HFF-Myc (cell line): Measurements from ENCODE around the gene DYNC1LI1.

Experiments
- DNase-seq: peaks from one replicate; pipeline ENCODE4 v3.0.0-alpha.2; 2011; ENCODE audit warnings: low read depth; ENCODE audit errors: extremely low read depth
- H3K4me3 ChIP-seq: replicated peaks from 2 replicates; pipeline ENCODE4 v1.5.1; 2011; ENCODE audit warnings: low read depth, mild to moderate bottlenecking, control low read depth, low read length
- TF ChIP-seq, protein P1 (sequence below): IDR thresholded peaks from 2 replicates; pipeline ENCODE4 v1.5.1; 2012; ENCODE audit warnings: mild to moderate bottlenecking, low read depth, low read length, control low read depth; ENCODE audit errors: missing control alignments

The DYNC1LI1 gene

DNA sequence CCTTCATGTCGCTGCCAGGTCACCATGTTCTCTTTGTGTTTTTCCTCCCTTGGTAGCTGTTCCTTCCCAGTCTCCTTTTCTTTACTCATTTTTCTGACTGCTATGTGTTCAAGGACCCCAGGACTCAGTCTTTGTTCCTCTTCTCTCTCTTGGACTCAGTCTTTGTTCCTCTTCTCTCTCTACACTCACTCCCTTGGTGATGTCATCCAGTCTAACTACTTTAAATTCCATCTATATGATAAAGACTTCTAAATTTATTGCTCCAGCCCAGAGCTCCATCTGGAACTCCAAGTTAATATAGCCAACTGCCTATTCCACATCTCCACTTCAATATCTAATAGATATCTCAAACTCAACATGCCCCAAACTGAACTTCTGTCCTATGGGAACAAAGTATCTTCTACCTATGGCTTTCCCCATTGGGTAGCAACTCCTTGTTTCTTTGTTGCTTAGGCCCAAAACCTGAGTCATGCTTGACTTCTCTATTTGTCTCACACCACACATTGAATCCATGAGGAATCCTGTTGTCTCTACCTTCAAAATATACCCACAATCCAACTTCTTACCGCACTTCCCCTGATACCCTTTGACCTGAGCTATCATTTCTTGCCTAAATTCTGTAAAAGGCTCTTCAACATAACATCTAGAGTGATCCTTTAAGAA is 4.9 kb upstream of the DYNC1LI1 start:
- H3K4me3 ChIP-seq: no peak overlapping the region
- DNase-seq: no peak
- TF ChIP-seq, protein P1, sequence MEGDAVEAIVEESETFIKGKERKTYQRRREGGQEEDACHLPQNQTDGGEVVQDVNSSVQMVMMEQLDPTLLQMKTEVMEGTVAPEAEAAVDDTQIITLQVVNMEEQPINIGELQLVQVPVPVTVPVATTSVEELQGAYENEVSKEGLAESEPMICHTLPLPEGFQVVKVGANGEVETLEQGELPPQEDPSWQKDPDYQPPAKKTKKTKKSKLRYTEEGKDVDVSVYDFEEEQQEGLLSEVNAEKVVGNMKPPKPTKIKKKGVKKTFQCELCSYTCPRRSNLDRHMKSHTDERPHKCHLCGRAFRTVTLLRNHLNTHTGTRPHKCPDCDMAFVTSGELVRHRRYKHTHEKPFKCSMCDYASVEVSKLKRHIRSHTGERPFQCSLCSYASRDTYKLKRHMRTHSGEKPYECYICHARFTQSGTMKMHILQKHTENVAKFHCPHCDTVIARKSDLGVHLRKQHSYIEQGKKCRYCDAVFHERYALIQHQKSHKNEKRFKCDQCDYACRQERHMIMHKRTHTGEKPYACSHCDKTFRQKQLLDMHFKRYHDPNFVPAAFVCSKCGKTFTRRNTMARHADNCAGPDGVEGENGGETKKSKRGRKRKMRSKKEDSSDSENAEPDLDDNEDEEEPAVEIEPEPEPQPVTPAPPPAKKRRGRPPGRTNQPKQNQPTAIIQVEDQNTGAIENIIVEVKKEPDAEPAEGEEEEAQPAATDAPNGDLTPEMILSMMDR: no peak

- TF ChIP-seq, protein P1: no peak
- H3K4me3 ChIP-seq: peak overlapping the region; percentile 84
- no peak for DNase-seq
Observed at GRCh38 chr3:32571192-32571485, 481 bp upstream of the DYNC1LI1 start.

DNA sequence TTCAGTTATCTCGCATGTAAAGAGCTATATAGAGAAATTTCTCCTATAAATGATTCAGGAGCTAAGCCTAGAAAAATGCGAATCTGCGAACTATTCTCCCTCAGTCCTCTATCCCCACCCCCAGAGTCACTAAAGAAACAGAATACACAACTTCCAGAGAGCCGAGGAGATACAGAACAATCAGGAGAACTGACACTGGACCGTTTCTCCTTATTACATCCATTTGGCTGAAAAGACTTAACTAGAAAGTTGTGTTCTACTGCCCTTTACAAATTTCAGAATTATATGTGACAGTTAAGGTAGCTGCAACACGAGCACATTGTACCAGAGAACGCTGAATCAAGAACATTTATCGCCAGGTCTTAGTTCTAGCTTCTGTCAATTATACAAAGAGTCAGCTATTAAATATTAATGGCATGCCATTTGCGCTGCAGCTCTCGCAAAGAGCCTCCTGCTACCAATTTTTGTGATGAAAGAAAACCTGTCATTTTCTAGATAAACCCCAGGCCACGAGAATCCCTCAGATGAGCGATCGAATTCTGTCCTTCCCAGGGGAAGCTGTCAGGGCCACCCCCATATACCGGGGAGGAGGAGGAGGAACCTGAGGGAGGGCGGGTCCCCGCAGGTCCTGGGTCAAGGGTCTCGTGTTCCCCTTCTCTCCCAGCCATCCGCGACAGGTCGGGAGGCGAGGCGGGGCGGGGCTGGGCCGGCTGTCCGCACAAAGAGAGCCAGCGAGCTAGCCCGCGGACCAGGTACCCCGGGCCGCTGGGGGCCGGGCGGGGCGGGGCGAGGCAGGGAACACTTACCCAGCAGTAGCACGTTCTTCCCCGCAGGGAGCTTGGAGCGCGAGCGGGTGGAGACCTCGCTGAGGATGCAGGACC is 878 bp downstream of the DYNC1LI1 start:
- no peak for DNase-seq
- TF ChIP-seq, protein P1: no peak
- peak overlapping the region; percentile 84 for H3K4me3 ChIP-seq

GRCh38 chr3:32568953-32569352 is 1.7 kb downstream of the DYNC1LI1 start:
- no peak for DNase-seq
- TF ChIP-seq, protein P1: no peak
- H3K4me3 ChIP-seq: peak overlapping the region; percentile 84

GRCh38 chr3:32564195-32564594 is 6.5 kb downstream of the DYNC1LI1 start:
- TF ChIP-seq, protein P1: no peak
- DNase-seq: no peak
- no peak overlapping the region for H3K4me3 ChIP-seq

- TF ChIP-seq, protein P1: no peak
- H3K4me3 ChIP-seq: no peak overlapping the region
- no peak for DNase-seq
Observed at GRCh38 chr3:32562640-32563039, 8.0 kb downstream of the DYNC1LI1 start.
